GM21786 (cell line): Measurements from ENCODE around the gene TRIM8.

ENCODE experiments used
- ATAC-seq: cut with Tn5 transposase; IDR thresholded peaks from one replicate; pipeline ENCODE4 v1.9.1; 2021; ENCODE audit not compliant: unreplicated experiment

The TRIM8 gene

GRCh38 chr10:102632394-102633111 lies 11.7 kb upstream of the TRIM8 start:
- no peak for ATAC-seq

DNA sequence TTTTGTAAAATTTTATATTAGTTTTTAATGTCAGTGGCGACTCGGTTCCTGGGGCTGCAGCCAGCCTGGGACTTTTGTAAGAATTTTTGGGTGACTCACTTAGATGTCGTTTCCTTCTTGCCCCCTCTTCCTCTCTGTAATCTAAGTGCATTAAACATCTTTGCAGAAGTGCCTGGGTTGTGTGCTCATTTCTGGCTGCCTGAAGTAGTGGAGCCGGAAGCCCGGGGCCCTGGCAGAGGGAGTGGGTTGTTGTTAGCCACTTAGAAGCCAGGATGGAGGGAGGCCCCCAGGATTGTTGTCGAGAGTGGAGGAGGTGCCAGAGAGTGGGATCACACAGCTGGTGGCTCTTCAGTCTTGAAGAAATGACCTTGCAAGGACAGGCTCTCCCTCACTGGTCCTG lies 11.0 kb upstream of the TRIM8 start:
- ATAC-seq: no peak

- no peak for ATAC-seq
Measured at GRCh38 chr10:102633848-102634247, 10.4 kb upstream of the TRIM8 start.

GRCh38 chr10:102634686-102635085 lies 9.6 kb upstream of the TRIM8 start:
- no peak for ATAC-seq

GRCh38 chr10:102635377-102635776 lies 8.9 kb upstream of the TRIM8 start:
- ATAC-seq: no peak

GRCh38 chr10:102639537-102639936 lies 4.7 kb upstream of the TRIM8 start:
- no peak for ATAC-seq

DNA sequence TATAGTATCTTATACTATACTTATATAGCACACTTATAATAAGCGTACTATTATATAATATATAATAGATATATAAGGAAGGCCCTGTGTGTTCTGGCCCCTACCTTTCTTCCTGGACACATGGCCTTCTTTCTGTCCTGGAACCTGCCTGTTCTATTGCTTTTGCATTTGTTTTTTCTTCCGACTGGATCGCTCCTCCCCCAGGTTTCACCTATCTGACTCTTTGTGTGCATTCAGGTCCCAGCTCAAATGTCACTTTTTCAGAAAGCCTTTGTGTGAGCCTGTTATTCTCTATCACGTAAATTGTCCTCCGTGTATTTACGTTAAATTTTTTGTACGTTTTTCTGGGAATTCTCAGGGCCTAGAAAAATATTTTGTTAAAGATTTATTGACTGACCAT lies 2.9 kb upstream of the TRIM8 start:
- ATAC-seq: no peak

DNA sequence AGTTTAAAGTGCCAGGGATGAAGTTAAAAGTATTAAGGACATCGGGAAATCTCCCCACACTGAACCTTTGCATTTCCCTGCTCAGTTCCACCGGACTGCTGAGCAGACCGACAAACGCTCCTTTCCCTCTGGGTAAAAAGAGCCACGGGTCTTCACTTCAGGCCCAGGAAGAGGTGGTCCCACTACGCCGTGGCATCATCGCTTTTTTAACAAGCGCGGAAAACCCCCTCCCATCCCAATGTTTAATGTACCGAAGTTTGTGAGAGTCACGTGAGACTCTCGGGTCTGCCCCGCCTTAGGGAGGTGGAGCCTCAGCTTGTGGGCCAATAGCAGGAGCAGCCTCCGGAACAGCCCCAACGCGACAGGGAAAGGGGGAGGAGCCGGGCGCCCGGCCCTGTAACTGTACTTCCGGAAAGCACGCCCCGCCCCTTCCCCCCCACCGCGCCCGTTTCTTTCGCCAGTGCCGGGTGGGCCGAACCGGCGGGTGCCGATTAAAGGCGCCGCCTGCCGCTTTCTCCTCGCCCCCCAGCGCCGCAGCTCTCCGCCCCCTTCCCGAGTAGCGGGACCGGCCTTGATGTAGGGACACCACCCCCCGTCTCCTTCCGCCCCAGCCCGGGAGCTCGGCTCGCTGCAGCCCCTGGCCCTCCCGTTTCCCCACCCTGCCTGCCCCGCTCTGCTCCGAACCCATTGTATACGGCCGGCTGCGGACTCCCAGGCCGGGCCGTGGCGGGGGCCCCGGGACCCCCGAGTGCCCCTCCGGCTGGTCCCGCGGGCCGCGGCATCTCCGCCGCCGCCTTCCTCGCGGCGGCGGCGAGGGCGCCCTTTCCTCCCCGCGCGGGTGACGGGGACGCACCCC lies 2.2 kb upstream of the TRIM8 start:
- peak; percentile 49 for ATAC-seq

GRCh38 chr10:102642736-102643335 lies 1.4 kb upstream of the TRIM8 start:
- no peak for ATAC-seq

GRCh38 chr10:102643336-102644065 lies 778 bp upstream of the TRIM8 start:
- ATAC-seq: no peak

GRCh38 chr10:102644646-102645387 lies 538 bp downstream of the TRIM8 start:
- ATAC-seq: no peak

GRCh38 chr10:102645388-102645740 lies 1.1 kb downstream of the TRIM8 start:
- ATAC-seq: no peak

DNA sequence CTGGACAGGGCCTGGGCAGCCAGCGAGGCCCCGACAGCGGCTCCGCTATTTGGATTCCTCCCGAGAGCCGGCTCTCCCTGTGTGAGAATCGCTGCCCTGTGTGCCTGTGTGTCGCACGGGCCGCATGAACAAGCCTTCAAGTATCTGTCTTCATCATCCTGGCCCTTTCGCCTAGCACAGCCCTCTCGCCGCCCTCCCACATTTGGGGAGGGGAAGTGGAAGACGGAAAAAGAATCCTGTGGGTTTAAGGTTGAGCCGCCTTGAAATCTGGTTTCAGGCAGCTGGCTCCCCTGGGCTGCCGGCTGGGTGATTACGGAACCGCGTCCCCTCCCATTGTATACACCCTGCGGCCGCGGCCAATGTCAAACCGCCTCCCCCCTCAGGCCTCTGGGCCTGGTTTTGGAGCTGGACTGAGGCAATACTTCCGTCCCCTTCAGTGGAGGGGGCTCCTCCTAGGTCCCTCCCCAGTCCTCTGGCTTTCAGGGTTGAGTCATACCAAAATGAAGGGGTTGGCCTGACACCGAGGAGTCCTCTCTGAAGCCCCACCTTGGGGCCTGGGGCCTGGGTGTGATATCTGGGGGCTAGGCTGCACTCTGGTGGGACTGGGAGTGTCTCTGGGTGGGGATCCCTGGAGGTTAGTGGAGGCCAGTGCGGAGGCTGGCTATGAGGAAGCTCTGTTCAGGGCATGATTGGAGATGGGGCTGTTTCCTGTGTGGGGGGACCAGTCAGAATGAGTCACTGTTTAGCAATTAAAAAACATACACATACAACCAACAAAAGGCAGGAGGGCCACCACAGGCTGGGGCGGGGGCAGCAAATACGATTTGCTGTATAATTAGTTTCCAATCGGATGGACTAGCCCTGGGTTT lies 1.7 kb downstream of the TRIM8 start:
- ATAC-seq: peak; percentile 37

DNA sequence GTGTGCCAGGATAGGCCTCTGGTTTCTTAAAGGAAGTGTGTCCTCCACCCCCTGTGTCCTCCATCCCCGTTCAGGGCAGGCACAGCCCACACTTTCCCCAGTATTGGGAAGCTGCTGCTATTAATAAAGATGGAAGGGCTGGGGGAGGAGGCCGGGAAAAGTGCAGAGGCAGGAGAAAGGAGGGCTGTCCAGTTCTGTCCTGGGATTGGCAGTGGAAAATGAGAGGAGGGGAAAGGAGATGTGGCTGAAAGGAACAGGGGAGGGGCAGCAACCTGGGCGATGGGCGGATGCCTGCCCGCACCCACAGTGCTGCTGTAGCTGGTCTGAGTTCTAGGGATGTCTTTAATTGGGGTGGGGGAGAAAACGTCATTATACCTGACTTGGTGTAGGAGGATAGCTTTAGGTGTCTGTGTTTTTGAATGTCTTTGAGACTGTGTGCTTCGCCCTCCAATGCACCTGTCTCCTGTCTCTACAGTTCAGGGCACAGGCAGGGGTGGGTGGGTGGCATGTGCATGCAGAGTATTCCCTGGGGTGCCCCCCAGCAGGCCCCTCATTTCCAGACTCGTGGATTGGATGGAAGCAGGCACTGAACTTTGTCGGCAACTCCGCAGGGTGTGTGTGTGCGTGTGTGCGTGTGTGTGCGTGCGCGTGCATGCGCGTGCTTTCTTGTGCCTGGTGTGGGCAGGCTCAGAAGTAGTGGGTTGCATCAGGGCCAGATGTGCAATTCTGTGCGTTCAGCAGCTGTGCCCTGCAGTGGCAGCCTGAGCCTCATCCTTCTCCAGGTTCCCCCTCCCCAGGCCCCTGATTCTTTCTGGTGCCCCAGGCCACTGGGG lies 2.5 kb downstream of the TRIM8 start:
- no peak for ATAC-seq

DNA sequence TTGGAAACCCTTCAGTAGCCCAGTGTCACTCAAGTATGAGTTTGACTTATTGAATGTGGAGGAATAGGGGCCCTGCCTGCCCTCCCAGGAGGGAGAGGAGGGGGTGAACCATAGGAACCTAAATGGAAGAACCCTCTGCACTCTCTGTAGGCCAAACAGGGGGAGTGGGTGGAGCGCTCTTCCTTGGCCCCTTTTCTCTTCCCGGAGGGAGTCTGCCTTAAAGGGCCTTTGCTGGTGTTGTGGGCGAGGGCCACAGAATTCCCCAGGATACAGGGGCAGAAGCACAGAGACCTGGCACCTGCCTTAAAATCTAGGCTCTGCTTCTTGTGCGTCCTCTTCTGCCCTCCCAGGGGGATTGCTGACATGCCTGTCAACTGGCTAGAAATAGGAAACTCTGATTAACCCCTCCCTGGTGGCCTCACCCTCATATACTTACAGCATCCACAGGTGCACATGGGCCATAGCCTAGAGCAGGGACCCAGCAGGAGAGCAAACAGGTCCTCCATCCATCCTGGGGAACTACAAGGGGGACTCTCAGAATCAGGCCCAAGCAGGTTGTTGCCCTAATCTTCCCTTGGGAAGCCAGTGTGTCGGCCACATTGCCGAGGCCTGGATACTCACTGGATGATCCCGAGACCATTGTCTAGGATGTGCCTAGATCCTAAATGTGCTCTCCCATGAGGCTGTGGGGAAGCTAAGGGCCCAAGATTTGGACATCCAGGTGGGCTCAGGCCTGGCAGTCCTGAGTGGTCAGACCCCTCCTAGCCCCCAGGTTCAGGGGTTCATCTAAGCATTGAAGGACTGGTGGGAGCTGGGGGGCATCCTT lies 3.4 kb downstream of the TRIM8 start:
- no peak for ATAC-seq

GRCh38 chr10:102648269-102648888 lies 4.1 kb downstream of the TRIM8 start:
- ATAC-seq: no peak
